ENCODE data around the gene TTC22. TPM values are rescaled to one million over a fixed set of nuclear protein-coding genes. Genes with fewer than 3 reads are reported as not detected.

Gene TTC22
- total and polyA plus RNA-seq, 2 of the 4 experiments (the other 2 are of a cell fraction) = not detected

DNA sequence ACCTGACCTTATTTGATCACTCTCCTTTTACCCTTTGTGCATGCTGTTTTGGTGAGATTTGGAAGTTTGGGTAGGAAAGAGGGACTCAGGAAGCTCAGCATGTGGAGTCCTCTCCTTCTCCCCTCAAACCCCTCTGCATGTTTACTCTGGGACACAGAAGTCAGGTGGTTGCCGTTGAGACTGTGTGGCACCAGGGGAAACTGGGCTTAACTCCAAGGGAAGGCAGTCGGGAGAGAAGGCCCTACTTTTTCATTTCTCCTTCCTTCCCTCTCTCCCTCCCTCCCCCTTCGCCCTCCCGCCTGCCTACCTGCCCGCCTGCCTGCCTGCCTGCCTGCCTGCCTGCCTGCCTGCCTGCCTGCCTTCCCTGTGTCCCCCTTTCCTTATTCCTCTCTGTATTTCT, 34.8 kb upstream of the TTC22 start:
- in situ Hi-C loops (cut with MboI; ENCODE audit: low sequenced_read_pairs) = no loop called here

More for the DNA sequence above, 34.8 kb upstream of the TTC22 start:
- POLR2A ChIA-PET (ENCODE audit: unreplicated experiment) = no interaction called here
- dilution Hi-C loops (cut with HindIII; ENCODE audit: low sequenced_read_pairs, unreplicated experiment) = no loop called here
- TF ChIP-seq CEBPB (IDR thresholded peaks at IDR 0.05; ENCODE audit: low read depth, low read length) (no peak), SMC3 (IDR thresholded peaks at IDR 0.05; ENCODE audit: low read depth, low read length) (no peak), CHD1 (IDR thresholded peaks at IDR 0.05; ENCODE audit: low read depth, low read length) (no peak), BHLHE40 (IDR thresholded peaks at IDR 0.05; ENCODE audit: low read depth, low read length) (no peak), RFX5 (IDR thresholded peaks at IDR 0.05; ENCODE audit: low read depth, low read length) (no peak), FOS (IDR thresholded peaks at IDR 0.05; ENCODE audit: low read depth, low read length) (no peak), MXI1 (IDR thresholded peaks at IDR 0.05; ENCODE audit: borderline replicate concordance, low read depth, low read length) (no peak), POLR2A (IDR thresholded peaks at IDR 0.05; ENCODE audit: low read depth, low read length) (no peak), RCOR1 (IDR thresholded peaks at IDR 0.05; ENCODE audit: insufficient replicate concordance, low read length) (no peak), MAZ (IDR thresholded peaks at IDR 0.05; ENCODE audit: borderline replicate concordance, low read depth, low read length) (no peak)
- TF ChIP-seq, protein P1, sequence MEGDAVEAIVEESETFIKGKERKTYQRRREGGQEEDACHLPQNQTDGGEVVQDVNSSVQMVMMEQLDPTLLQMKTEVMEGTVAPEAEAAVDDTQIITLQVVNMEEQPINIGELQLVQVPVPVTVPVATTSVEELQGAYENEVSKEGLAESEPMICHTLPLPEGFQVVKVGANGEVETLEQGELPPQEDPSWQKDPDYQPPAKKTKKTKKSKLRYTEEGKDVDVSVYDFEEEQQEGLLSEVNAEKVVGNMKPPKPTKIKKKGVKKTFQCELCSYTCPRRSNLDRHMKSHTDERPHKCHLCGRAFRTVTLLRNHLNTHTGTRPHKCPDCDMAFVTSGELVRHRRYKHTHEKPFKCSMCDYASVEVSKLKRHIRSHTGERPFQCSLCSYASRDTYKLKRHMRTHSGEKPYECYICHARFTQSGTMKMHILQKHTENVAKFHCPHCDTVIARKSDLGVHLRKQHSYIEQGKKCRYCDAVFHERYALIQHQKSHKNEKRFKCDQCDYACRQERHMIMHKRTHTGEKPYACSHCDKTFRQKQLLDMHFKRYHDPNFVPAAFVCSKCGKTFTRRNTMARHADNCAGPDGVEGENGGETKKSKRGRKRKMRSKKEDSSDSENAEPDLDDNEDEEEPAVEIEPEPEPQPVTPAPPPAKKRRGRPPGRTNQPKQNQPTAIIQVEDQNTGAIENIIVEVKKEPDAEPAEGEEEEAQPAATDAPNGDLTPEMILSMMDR (conservative IDR thresholded peaks at IDR 0.05; ENCODE audit: low read depth, low read length) = no peak
- TF ChIP-seq, protein P2, sequence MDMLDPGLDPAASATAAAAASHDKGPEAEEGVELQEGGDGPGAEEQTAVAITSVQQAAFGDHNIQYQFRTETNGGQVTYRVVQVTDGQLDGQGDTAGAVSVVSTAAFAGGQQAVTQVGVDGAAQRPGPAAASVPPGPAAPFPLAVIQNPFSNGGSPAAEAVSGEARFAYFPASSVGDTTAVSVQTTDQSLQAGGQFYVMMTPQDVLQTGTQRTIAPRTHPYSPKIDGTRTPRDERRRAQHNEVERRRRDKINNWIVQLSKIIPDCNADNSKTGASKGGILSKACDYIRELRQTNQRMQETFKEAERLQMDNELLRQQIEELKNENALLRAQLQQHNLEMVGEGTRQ (IDR thresholded peaks at IDR 0.05; ENCODE audit: low read depth, low read length) = no peak
- Histone ChIP-seq H3K56ac (ENCODE audit: extremely low read depth, insufficient read depth, low read length) (no peak overlapping the region), H3K18ac (ENCODE audit: low read depth, low read length) (no peak overlapping the region), H3K9me1 (ENCODE audit: insufficient read depth, low read length) (no peaks in the 10 kb centered on the region), H3K4me3 (ENCODE audit: insufficient read depth, low read depth, low read length) (no peak overlapping the region), H3K79me1 (ENCODE audit: low read depth in 1 of 2, low read length in 2 of 2) (no peaks in the 10 kb centered on the region), H2BK15ac (ENCODE audit: low read depth, low read length) (no peak overlapping the region), H3K4ac (ENCODE audit: low read depth, low read length) (no peak overlapping the region), H2AK5ac (ENCODE audit: low read depth, low read length) (no peak overlapping the region), H2AFZ (replicated peaks; ENCODE audit: low read length, poor library complexity) (no peak overlapping the region), H3K4me2 (ENCODE audit: low read depth, low read length) (no peak overlapping the region), H3K36me3 (ENCODE audit: control insufficient read depth, insufficient read depth, low read length) (no peaks in the 10 kb centered on the region), H3K23ac (ENCODE audit: low read depth, low read length) (no peak overlapping the region), H3K14ac (replicated peaks; ENCODE audit: low read depth, low read length) (no peak overlapping the region), H2AK9ac (replicated peaks; ENCODE audit: low read depth, low read length, poor library complexity) (no peak overlapping the region), H4K5ac (ENCODE audit: low read depth, low read length) (no peak overlapping the region), H3K9ac (ENCODE audit: low read depth, low read length) (no peak overlapping the region), H3K4me1 (ENCODE audit: control insufficient read depth, insufficient read depth, low read length) (no peaks in the 10 kb centered on the region), H4K20me1 (ENCODE audit: insufficient read depth, low read length) (no peaks in the 10 kb centered on the region), H3K9me3 (ENCODE audit: control insufficient read depth, insufficient read depth, low read length) (0 out of 2 replicates have a peak, but pooled peaks cover 3% of the 10 kb centered on the region), H3K27ac (ENCODE audit: insufficient read depth, low read length) (no peak overlapping the region), H2BK20ac (ENCODE audit: low read depth, low read length) (no peak overlapping the region), H2BK5ac (ENCODE audit: low read depth, low read length, poor library complexity, severe bottlenecking) (no peak overlapping the region), H4K91ac (ENCODE audit: insufficient read depth, low read depth, low read length) (no peak overlapping the region), H4K8ac (ENCODE audit: low read depth in 2 of 2, low read length in 2 of 2) (no peak overlapping the region), H2BK120ac (ENCODE audit: low read depth, low read length) (no peak overlapping the region), H3K27me3 (ENCODE audit: control insufficient read depth, insufficient read depth, low read length) (peaks cover 37% of the 10 kb centered on the region)
- no CpG with 5 or more reads among the region's 5 CpGs for WGBS, 2 experiments (ENCODE audit: extremely low coverage in 2 of 2, insufficient read length in 1 of 2)
- ATAC-seq (ENCODE audit: low read depth) (no peak), DNase-seq (no peak)
- CTCF ChIA-PET = no interaction called here
- intact Hi-C loops (cut with micrococcal nuclease) = no loop called here
- no TSS peak for BruUV-seq (replicated peaks)

All from IMR-90 (cell line).